ENCODE data around the gene IQCH.
"Not testable (repeated sequence)": the region's sequence is repeated elsewhere in the genome, so short reads cannot be mapped to it uniquely, and the experiment has no call there.

Gene IQCH

DNA sequence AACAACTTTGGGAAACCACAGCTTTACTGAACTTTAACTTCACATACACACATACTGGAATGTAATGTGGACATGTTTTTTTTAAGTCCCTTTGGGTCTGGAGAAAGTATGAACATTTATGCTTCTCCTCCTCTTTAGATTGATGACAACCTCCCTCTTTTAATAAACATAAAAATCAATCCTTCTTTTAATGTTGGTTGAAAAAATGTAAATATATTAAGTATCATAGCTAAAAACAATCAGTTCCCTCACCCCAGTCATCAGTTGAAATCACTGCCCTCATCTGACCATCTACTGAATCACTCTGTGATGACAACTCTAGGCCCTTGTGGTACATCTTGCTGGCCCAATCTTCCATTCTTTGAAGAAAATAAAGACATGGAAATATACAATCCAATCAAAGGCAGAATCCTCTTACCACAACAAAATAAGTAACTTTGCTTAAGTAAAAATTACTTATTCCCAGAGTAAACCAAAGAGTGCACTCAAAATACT is 6.5 kb upstream of the IQCH start:
- DNase-seq = peak; percentile 47

DNA sequence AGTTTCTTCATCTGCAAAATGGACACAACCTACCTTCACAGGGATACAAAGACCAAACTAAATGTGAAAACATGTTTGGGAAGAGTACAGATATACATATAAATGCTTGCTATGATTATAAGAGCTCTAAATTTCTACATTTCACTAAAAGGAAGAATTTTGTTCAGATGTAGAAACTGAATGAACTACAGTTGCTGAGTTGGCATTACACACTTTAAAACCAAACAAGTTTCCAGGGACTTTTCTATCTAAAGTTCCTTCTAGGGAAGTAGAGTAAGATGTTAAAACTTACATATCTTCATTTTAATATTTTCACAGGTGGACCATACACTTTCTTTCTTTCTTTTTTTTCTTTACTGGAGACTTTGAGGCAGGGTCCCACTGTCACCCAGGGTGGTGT is 4.8 kb upstream of the IQCH start:
- DNase-seq = no peak

DNA sequence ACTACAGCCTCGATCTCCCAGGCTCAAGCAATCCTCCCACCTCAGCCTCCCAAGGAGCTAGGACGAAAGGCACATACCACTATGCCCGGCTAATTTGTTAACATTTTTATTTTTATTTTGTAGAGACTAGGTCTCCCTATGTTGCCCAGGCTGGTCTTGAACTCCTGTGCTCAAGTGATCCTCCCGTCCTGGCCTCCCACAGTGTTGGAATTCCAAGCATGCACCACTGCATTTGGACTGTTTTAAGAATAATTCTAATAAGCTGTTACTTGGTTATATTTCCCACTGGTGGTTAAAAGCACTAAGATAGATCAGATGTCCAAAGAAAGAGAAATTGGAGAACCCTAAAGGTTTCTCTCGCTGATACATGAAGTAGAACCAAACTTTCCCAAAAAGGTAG is 3.3 kb upstream of the IQCH start:
- DNase-seq = no peak

DNA sequence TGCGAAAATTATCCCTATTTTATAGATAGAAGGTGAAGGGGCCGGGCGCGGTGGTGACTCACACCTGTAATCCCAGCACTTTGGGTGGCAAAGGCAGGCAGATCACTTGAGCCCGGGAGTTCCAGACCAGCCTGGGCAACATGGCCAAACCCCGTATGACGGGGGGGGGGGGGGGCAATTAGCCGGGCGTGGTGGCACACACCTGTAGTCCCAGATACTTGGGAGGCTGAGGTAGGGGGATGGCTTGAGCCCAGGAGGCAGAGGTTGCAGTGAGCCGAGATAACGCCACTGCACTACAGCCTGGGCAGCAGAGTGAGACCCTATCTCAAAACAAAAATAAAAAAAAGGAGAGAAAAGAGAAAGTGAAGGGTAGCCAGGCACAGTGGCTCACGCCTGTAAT is 1.5 kb upstream of the IQCH start:
- DNase-seq = no peak

DNA sequence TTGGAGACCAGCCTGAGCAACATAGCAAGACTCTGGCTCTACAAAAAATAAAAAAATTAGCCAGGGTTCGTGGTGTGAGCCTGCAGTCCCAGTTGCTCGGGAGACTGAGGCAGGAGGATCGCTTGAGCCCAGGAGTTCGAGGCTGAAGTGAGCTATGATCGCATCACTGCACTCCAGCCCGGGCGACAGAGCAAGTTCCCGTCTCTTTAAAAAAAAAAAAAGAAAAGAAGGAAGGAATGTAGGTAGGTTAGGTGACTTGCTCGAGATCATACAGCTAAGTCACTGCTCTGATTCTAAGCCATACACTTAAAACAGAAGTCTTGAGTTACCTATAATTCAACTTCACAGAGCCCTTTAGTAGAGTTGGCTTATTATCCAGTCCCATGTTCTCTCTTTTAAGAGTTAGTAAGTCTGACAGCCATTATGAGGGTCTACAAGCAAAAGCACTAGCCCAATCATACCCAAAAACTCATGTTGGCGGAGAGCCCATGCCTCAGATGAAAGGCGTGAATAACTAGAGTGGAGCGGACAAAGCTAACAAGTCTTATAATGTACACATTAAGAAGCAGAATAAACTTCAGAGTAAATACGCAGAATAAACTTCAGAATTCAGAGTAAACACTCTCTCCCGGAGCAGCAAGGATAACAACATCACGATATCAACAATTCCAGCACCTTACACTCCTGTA is 893 bp upstream of the IQCH start:
- peak; percentile 29 for DNase-seq

DNA sequence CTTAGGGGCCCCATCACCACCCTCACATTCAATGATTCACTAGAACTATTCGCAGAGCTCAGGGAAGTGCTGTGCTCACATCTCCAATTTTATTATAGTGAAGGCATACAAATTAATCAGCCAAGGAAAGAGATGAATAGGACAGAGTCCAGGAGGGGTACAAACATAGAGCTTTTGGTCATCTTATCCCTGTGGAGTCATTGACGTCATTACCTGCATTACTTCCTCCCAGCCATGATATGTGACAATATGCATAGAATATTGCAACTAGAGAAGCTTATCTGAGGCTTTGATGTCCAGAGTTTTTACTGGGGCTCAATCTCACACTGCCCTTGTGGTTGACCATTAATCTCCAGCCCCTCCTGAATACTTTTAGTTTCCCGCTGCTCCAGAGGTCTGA is 1.5 kb downstream of the IQCH start:
- no peak for DNase-seq

DNA sequence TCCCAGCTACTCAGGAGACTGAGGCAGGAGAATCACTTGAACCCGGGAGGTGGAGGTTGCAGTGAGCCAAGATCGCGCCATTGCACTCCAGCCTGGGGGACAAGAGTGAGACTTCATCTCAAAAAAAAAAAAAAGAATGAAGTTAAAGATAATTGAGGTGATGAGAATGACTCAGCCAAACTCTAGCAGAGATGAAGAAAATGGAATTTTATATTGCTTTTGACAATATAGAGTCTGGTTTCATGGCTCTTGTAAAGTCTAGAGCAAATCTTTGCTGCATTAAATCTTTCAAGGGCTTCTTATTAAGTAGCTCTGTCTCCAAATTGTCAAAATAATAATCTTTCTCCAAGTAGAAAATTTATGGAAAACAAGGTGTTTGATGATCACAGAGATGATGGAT is 3.8 kb downstream of the IQCH start:
- DNase-seq = not testable (repeated sequence)

DNA sequence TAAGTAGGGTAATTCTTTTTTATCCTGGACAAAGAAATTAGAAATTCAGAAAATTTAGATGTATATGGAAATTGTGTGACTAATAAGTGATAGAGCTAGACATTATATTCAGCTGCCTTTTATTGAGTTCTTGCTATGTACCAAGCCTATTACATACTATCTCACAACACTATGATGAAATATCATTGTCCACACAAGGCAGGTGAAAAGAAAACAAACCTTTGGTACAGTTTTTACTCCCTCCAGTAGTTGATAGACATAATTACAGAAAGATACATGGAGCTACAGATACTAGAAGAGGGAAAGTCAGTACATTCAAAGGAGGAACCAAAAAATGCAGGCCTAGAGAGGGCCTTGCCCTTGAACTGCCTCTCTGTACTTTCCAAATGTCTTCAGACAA is 4.8 kb downstream of the IQCH start:
- no peak for DNase-seq

DNA sequence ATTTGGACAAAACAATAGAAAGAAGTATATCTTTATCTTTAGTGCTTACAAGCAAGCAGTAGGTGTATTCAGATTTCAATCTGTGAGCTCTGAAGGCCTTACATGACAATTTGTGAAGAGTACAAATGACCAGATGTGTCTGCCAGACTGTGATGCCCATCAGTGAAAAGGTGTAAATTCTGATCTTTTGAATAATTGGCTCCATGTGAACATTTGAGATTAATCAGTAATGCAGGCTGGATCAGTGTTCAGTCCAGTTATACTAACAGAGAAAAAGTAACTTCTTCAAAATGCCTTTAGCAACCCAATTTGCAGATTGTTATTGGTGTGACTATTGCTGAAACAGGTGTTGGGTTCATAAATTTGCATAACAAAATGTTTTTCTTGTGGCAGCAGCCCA is 5.2 kb downstream of the IQCH start:
- no peak for DNase-seq

DNA sequence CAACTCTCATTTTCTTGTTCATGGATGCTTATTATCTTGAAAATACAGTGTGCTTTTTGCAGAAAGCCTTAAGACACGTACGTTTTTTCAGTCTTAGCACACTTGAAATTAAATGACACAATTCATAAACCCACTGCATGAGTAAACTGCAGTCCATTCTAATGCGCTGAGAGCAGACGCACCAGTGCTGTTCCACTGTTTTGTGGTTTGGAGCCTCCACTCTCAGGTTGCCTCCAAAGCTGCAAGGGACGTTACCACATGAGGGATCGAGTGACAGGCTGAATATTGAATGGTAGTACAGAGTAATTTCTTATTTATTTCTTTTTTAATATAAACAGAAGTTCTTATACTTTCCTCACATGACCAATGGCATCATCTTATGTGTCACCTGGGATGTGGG is 12.3 kb downstream of the IQCH start:
- no peak for DNase-seq

DNA sequence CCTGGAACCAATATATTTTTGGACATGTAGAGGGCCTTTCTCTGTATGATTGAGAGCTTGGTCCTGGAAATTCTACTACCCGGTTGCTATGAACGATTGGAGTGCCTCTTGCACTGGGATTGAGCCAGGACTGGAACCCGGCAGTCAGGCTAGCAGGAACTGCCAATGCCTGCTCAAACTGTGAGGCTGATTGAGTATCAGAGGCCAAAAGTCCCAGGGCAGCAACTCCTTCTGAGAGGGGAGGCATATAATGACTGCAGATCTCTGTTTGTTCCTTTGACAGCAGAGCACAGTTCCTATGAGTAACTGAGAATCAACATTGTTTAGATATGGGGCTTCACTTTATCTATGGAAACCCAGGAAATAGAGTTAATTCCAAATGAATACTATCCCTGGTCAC is 12.9 kb downstream of the IQCH start:
- no peak for DNase-seq

DNA sequence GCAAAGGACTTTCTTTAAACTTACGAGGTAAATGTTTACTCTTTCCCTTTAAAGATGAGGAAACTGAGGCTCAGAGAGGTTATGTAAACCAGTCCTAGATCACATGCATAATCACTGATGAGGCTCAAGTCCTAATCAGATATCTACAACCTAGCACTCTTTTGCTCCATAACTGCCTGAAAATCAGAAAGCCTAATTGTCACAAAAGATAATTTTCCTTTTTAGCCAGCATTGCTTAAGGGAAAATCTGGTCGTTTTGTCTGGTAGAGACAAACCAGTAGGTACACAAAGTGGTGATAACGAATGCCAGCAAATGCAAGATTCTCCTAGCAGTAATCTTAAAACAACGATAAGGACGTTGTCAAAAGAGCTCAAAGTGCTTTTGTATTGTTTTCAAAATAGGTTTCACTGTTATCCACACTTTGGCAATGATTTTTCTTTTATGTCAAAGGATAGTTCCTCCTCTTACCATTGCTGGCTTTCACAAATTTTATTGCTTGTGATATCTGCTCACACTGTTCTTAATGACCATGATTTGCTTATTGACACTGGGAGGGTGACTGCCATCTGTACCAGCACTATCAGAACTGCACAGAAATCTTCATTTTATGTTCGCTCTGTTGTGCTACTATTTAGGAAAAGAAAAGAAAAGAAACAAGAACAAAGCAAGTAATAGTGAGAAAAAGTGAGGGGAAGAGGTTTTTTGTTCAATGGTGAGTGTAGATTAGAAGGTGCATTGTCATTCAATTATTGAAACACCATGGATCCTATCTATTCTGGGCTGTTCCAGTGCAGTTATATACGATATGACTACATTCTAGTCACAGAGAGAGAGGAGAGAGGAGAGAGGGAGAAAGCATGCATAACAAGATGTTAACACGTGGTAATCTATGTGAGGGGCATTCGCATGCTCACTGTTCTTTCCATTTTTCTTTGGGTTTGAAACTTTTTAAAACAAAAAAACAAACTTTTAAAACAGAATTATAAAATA is 13.7 kb downstream of the IQCH start:
- DNase-seq = no peak

DNA sequence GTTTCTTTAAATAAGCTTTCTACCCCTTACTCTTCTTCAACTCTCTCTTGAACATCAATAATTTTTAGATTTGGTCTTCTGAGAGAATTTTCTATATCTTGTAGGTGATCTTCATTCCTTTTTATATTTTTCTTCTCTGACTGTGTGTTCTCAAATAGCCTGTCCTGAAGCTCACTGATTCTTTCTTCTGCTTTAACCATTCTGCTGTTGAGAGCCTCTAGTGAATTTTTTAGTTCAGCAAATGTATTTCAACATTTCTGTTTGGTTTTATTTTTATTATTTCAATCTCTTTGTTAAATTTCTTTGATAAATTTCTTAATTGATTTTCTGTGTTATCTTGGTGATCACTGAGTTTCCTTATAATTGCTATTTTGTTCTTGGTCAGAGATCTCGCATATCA is 19.6 kb downstream of the IQCH start:
- DNase-seq = no peak

DNA sequence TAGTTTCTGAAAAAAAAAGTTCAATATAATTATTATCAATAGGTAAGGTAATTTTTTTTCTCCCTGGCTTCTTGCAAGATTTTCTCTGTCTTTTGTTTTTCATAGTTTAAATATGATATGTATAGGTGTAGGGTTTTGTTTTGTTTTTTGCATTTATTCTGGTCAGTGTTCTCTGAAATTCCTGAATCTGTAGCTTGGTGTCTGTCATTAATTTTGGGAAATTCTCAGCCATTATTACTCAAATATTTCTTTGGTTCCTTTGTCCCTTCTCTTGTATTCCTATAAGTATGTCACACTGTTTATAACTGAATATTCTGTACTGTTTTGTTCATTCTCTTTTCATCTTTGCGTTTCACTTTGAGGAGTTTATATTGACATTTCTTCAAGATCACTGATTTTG is 22.1 kb downstream of the IQCH start:
- DNase-seq = no peak

DNA sequence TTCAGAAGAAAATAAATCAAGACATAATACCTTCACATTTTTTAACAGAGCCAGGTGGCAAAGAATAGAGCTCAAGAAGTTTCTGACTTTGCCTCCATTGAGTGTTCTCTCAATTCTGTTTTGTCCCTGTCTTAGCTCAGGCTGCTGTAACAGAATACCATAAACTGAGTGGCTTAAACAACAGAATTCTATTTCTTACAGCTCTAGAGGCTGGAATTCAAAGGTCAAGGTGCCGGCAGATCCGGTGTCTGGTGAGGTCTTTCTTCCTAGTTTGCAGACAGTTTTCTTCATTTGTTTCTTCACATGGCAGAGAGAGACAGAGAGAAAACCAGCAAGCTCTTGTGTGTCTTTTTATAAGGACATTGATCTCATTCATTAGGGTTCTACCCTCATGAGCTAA is 25.6 kb downstream of the IQCH start:
- DNase-seq = no peak

DNA sequence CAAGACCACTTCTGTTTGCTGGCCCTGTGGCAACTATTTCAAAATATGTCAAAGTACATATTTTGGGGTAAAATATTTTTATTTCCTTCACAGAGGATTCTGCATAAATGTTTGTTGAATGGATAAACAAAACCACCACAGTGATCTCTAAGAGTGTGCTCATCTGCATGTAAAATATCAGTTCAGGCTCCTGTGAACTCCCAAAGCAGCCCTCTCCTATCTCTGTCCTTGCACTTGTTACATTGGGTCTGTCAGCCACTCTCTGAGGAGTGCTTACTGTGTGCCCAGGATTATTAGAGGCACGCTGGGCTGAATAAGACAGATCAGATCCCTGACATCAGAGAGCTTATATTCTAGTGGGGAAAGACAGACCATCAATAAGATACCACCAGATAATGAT is 27.1 kb downstream of the IQCH start:
- no peak for DNase-seq

DNA sequence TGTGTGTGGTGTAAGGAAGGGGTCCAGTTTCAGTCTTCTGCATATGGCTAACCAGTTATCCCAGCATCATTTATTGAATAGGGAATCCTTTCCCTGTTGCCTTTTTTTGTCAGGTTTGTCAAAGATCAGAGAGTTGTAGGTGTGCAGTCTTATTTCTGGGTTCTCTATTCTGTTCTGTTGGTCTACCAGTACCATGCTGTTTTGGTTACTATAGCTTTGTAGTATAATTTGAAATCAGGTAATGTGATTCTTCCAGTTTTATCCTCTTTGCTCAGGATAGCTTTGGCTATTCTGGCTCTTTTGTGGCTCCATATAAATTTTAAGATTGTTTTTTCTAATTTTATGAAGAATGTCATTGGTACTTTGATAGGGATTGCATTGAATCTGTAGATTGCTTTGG is 31.0 kb downstream of the IQCH start:
- DNase-seq = not testable (repeated sequence)

DNA sequence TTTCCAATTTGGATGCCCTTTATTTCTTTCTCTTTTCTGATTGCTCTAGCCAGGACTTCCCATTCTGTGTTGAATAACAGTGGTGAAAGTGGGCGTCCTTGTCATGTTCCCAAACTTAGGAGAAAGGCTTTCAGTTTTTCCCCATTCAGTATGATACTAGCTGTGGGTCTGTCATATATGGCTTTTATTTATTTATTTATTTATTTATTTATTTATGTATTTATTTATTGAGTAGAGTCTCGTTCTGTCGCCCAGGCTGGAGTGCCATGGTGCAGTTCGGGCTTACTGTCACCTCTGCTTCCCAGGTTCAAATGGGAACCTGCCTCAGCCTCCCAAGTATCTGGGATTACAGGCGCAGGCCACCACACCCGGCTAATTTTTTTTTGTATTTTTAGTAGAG is 31.8 kb downstream of the IQCH start:
- not testable (repeated sequence) for DNase-seq

DNA sequence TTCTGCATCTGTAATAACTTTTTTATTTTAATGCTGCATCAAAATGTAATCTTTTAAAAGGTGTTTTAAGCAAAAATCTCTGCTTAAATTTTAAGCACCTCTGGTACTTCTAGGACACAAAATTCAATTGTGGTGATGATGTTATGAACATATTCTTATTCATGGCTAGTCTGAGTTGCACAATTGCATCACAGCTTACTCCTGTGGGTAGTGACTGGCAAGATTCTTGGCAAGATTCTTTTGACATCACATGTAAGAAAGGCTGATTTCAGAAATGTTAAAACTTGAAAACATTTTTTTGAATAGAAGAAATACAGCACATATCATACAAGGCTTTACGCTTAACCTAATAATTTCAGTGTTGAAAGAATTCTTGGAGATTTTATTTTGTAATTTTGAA is 35.7 kb downstream of the IQCH start:
- DNase-seq = no peak

DNA sequence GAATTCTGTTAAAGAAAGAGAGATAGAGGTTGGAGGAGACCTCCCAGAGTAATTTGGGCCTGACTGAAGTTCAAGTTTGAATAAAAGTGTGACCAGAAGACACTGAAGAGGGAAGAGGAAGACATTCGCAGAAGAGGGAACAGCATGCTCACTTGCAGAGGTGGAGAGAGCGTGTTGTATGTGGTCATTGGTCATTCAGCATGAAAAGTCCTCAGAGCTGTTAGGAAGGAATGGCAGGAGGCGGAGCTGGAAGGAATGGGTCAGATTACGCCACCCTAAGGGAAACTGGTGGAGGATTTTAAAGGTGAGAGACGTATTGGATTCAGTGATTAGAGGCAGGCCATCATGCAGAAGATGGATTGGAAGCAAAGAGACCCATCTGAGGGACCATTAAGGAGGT is 41.6 kb downstream of the IQCH start:
- DNase-seq = no peak

DNA sequence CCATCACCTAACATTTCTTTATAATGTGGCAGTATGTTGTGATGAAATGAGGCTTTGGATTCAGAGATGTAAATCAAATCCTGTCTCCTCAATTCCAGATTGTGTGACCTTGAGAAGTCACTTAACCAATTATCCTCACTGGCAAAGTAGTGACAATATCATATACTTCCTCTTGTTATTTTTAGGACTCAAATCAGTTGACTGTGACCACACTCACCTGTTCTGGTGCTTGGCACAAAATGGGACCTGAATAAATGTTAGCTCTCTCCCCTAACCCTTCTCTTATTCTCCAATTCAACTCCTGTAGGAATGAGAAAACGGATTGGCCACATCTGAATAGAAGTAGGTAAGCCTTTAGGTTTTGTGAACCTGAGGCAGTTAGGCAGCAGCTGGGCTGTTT is 42.1 kb downstream of the IQCH start:
- no peak for DNase-seq

DNA sequence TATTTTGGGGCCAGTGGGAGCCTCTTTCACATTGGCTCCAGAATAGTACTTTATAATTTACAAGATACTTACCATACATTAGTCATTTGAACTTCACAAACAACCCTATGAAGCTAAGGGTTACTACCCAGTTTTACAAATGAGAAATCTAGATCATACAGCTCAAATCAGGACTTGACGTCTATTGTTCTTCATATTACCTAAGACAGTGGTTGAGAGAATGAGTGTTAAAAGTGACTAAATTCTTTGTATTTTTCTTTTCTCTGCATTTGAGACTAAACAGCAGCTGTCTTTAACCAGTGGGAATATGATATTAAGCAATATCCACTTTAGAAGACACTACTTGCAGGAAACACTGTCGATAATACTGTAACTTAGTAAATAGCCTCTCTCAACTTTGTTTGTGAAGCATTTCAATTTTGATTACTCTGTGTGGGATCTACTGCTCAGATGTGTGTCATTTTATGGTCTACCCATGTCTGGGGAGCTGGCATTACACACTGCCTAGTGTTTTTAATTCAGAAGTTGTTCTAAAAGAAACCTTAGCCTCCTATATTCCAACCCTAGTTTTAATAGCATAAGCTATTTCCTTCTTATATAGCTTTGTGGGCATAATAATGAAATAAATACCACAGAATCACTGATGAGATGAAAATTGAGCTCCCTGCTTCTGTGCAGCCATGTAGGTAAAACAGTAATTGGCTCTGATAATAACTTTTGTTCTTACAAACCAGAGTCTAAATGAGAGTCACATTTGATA is 45.9 kb downstream of the IQCH start:
- DNase-seq = no peak

Data from fibroblast of skin of right biceps (primary cell).